Measurements from ENCODE around the gene NEO1. TPM values are rescaled to one million over a fixed set of nuclear protein-coding genes. Genes with fewer than 3 reads are reported as not detected.
A peak's percentile ranks its signal among the peaks of the same experiment; 100 is the strongest.

The NEO1 gene
- polyA plus RNA-seq, 1 donor (not counting 4 experiments of a cell fraction or from before 2014, with no cell fraction given): 4.4 TPM

DNA sequence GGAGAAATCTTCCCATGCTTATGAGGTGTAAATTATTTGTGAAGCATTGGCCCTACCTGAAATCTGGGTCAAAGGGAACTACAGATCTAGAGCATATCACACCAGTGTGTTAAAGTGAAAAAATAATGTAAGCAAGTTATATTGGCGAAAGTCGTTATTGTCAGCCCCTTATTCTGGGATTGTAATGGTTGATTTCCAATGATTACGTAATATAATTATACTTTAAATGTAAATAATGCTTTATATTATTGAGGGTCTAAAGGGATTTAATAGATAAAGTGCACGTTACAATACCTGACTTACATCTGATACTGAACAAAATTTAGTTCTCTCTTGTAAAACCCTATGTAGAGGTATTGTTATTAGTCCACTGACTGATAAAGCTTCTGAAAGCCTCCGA, 101.2 kb downstream of the NEO1 start:
- dilution Hi-C loops (cut with MboI; ENCODE audit: extremely low pct_ligation_motif_present, low sequenced_read_pairs): no loop called here
- H4K20me1 ChIP-seq (ENCODE audit: control insufficient read depth, extremely low read depth, insufficient read depth, low read length): no peaks in the 10 kb centered on the region
- no peaks in the 10 kb centered on the region for H3K36me3 ChIP-seq (ENCODE audit: control insufficient read depth in 2 of 2, extremely low read depth in 1 of 2, insufficient read depth in 2 of 2, low read length in 2 of 2)
- no peaks in the 10 kb centered on the region for H3K27me3 ChIP-seq (ENCODE audit: control insufficient read depth, extremely low read depth, insufficient read depth, low read length)
- DNase-seq (ENCODE audit: low read depth, low spot score) (no peak), FAIRE-seq (no peak)
- H3K9me3 ChIP-seq (ENCODE audit: control insufficient read depth, low read depth, low read length): no peaks in the 10 kb centered on the region
- H2AFZ ChIP-seq (ENCODE audit: control insufficient read depth, low read length): no peak overlapping the region
- H3K9ac ChIP-seq (ENCODE audit: control insufficient read depth, extremely low read depth, insufficient read depth, low read length): no peak overlapping the region
- H3K27ac ChIP-seq (ENCODE audit: control insufficient read depth, insufficient read depth, low read length): no peak overlapping the region
- no peak overlapping the region for H3K4me3 ChIP-seq (ENCODE audit: control insufficient read depth in 2 of 3, extremely low read depth in 1 of 3, insufficient read depth in 2 of 3, low read depth in 1 of 3, low read length in 3 of 3)
- no peaks in the 10 kb centered on the region for H3K9me1 ChIP-seq (ENCODE audit: control insufficient read depth, extremely low read depth, insufficient read depth, low read length)
- no peaks in the 10 kb centered on the region for H3K79me2 ChIP-seq (ENCODE audit: control insufficient read depth, insufficient read depth, low read length)
- no peaks in the 10 kb centered on the region for H3K4me1 ChIP-seq (ENCODE audit: control insufficient read depth, extremely low read depth, insufficient read depth, low read length)
- TF ChIP-seq, protein P1, sequence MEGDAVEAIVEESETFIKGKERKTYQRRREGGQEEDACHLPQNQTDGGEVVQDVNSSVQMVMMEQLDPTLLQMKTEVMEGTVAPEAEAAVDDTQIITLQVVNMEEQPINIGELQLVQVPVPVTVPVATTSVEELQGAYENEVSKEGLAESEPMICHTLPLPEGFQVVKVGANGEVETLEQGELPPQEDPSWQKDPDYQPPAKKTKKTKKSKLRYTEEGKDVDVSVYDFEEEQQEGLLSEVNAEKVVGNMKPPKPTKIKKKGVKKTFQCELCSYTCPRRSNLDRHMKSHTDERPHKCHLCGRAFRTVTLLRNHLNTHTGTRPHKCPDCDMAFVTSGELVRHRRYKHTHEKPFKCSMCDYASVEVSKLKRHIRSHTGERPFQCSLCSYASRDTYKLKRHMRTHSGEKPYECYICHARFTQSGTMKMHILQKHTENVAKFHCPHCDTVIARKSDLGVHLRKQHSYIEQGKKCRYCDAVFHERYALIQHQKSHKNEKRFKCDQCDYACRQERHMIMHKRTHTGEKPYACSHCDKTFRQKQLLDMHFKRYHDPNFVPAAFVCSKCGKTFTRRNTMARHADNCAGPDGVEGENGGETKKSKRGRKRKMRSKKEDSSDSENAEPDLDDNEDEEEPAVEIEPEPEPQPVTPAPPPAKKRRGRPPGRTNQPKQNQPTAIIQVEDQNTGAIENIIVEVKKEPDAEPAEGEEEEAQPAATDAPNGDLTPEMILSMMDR (optimal IDR thresholded peaks at IDR 0.05 in 1 of 3, IDR thresholded peaks at IDR 0.05 in 1 of 3, conservative IDR thresholded peaks at IDR 0.05 in 1 of 3; ENCODE audit: extremely low read depth in 1 of 3, insufficient read depth in 2 of 3, low read length in 3 of 3): no peak
- TF ChIP-seq EZH2 (IDR thresholded peaks at IDR 0.05; ENCODE audit: low read length): no peak
- H3K4me2 ChIP-seq (ENCODE audit: control insufficient read depth, extremely low read depth, insufficient read depth, low read depth, low read length): no peak overlapping the region

DNA sequence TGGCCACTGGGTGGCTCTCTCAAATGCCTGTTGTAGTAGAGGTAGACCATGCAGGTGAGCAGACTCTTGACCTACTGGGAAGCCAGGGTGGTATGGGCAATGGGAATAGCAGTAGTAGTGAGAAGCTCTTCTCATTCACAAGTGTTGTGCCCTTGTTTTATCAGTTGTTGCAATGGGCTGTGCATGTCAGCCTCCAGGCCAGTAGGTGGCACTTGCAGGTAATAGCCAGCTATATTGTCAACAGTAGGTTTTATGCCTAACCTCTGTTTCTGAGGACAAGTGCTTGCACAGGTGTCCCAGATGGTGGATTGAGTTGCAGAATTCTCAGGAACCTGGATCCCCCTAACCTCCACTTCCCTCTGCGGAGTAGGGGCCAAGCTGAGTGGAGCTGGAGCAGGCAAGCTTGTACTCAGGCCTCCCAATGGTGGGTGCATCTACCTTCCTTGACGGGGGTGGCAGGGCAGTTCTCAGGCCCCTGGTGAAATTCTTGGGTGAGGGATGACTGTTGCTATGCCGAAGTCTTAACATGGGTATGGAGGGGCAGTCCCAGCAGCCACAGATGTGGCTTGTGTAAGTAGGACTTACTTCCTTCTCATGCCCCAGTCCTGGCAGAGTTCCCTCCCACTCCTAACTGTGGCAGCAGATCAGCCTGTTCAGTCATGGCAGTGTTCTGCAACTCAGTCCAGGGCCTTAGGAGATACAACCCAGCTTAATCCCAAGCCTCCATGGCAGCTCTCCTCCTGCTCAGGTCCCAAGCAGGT, 104.3 kb downstream of the NEO1 start:
- Histone ChIP-seq H3K9ac (ENCODE audit: control insufficient read depth, extremely low read depth, insufficient read depth, low read length) (no peak overlapping the region), H3K27me3 (ENCODE audit: control insufficient read depth, extremely low read depth, insufficient read depth, low read length) (no peaks in the 10 kb centered on the region), H2AFZ (ENCODE audit: control insufficient read depth, low read length) (no peak overlapping the region), H3K9me3 (ENCODE audit: control insufficient read depth, low read depth, low read length) (no peaks in the 10 kb centered on the region), H3K27ac (ENCODE audit: control insufficient read depth, insufficient read depth, low read length) (no peak overlapping the region), H3K36me3 (ENCODE audit: control insufficient read depth in 2 of 2, extremely low read depth in 1 of 2, insufficient read depth in 2 of 2, low read length in 2 of 2) (no peaks in the 10 kb centered on the region), H3K4me2 (ENCODE audit: control insufficient read depth, extremely low read depth, insufficient read depth, low read depth, low read length) (no peak overlapping the region), H3K4me3 (ENCODE audit: control insufficient read depth in 2 of 3, extremely low read depth in 1 of 3, insufficient read depth in 2 of 3, low read depth in 1 of 3, low read length in 3 of 3) (no peak overlapping the region), H3K79me2 (ENCODE audit: control insufficient read depth, insufficient read depth, low read length) (no peaks in the 10 kb centered on the region), H3K4me1 (ENCODE audit: control insufficient read depth, extremely low read depth, insufficient read depth, low read length) (no peaks in the 10 kb centered on the region), H3K9me1 (ENCODE audit: control insufficient read depth, extremely low read depth, insufficient read depth, low read length) (no peaks in the 10 kb centered on the region), H4K20me1 (ENCODE audit: control insufficient read depth, extremely low read depth, insufficient read depth, low read length) (no peaks in the 10 kb centered on the region)
- FAIRE-seq (no peak), DNase-seq (ENCODE audit: low read depth, low spot score) (no peak)
- dilution Hi-C loops (cut with MboI; ENCODE audit: extremely low pct_ligation_motif_present, low sequenced_read_pairs): no loop called here
- TF ChIP-seq, protein P1 (optimal IDR thresholded peaks at IDR 0.05 in 1 of 3, IDR thresholded peaks at IDR 0.05 in 1 of 3, conservative IDR thresholded peaks at IDR 0.05 in 1 of 3; ENCODE audit: extremely low read depth in 1 of 3, insufficient read depth in 2 of 3, low read length in 3 of 3): peak in 1 of 3 experiments; percentile 29
- TF ChIP-seq EZH2 (IDR thresholded peaks at IDR 0.05; ENCODE audit: low read length): no peak

All from keratinocyte (primary cell).